Type B pancreatic cell (in vitro differentiated cells): ENCODE data around the gene GUCY2D. TPM values are rescaled to one million over a fixed set of nuclear protein-coding genes. Genes with fewer than 3 reads are reported as not detected.

Experiments used
- DNase-seq: peaks from one replicate; pipeline ENCODE4 v3.0.0; 2021; ENCODE audit warnings: mixed read lengths; ENCODE audit not compliant: unreplicated experiment; ENCODE audit errors: extremely low spot score
- H3K27ac Mint-ChIP-seq: 2 replicates; pipeline ENCODE4 v1.8.0; 2021; ENCODE audit warnings: mild to moderate bottlenecking, mixed read lengths
- H3K27me3 Mint-ChIP-seq: 2 replicates; pipeline ENCODE4 v1.8.0; 2021; ENCODE audit warnings: mixed read lengths
- H3K36me3 Mint-ChIP-seq: 2 replicates; pipeline ENCODE4 v1.8.0; 2021; ENCODE audit warnings: mixed read lengths
- H3K4me1 Mint-ChIP-seq: one replicate; pipeline ENCODE4 v1.8.0; 2021; ENCODE audit warnings: mixed read lengths; ENCODE audit not compliant: unreplicated experiment
- H3K4me3 Mint-ChIP-seq: 2 replicates; pipeline ENCODE4 v1.8.0; 2021; ENCODE audit warnings: mild to moderate bottlenecking, mixed read lengths
- H3K9me3 Mint-ChIP-seq: 2 replicates; pipeline ENCODE4 v1.8.0; 2021; ENCODE audit warnings: mixed read lengths
- total RNA-seq: library from RNA; stranded (reverse); gene quantifications from 2 replicates; pipeline ENCODE4 v1.2.1, GENCODE V29; 2021; ENCODE audit warnings: low replicate concordance
- TF ChIP-seq, protein P1 (sequence below): fragments of 200-600 bp; sonication (generic); conservative IDR thresholded peaks from 2 replicates; pipeline ENCODE4 v1.5.0; 2021; ENCODE audit warnings: antibody characterized with exemption, mild to moderate bottlenecking

The GUCY2D gene
- total RNA-seq, 1 donor from 2014 or later = 0.29 TPM

GRCh38 chr17:8046929-8047768 is 44.7 kb downstream of the GUCY2D start:
- Mint-ChIP-seq H3K9me3 (no peaks in the 10 kb centered on the region), H3K4me1 (no peaks in the 10 kb centered on the region), H3K36me3 (no peaks in the 10 kb centered on the region), H3K27ac (no peak overlapping the region), H3K4me3 (no peak overlapping the region), H3K27me3 (peaks cover 50% of the 10 kb centered on the region)
- TF ChIP-seq, protein P1, sequence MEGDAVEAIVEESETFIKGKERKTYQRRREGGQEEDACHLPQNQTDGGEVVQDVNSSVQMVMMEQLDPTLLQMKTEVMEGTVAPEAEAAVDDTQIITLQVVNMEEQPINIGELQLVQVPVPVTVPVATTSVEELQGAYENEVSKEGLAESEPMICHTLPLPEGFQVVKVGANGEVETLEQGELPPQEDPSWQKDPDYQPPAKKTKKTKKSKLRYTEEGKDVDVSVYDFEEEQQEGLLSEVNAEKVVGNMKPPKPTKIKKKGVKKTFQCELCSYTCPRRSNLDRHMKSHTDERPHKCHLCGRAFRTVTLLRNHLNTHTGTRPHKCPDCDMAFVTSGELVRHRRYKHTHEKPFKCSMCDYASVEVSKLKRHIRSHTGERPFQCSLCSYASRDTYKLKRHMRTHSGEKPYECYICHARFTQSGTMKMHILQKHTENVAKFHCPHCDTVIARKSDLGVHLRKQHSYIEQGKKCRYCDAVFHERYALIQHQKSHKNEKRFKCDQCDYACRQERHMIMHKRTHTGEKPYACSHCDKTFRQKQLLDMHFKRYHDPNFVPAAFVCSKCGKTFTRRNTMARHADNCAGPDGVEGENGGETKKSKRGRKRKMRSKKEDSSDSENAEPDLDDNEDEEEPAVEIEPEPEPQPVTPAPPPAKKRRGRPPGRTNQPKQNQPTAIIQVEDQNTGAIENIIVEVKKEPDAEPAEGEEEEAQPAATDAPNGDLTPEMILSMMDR = no peak
- no peak for DNase-seq

GRCh38 chr17:8047769-8048110 is 45.3 kb downstream of the GUCY2D start:
- Mint-ChIP-seq H3K4me3 (no peak overlapping the region), H3K27ac (no peak overlapping the region), H3K27me3 (peaks cover 50% of the 10 kb centered on the region), H3K36me3 (no peaks in the 10 kb centered on the region), H3K9me3 (no peaks in the 10 kb centered on the region), H3K4me1 (no peaks in the 10 kb centered on the region)
- no peak for DNase-seq
- TF ChIP-seq, protein P1 = no peak

- DNase-seq = no peak
- no peaks in the 10 kb centered on the region for H3K4me1 Mint-ChIP-seq
- TF ChIP-seq, protein P1 = no peak
- no peak overlapping the region for H3K27ac Mint-ChIP-seq
- H3K9me3 Mint-ChIP-seq = no peaks in the 10 kb centered on the region
- H3K4me3 Mint-ChIP-seq = no peak overlapping the region
- H3K36me3 Mint-ChIP-seq = no peaks in the 10 kb centered on the region
- peaks cover 46% of the 10 kb centered on the region for H3K27me3 Mint-ChIP-seq
Observed at GRCh38 chr17:8048236-8048635, 45.8 kb downstream of the GUCY2D start.

GRCh38 chr17:8048736-8049135 is 46.3 kb downstream of the GUCY2D start:
- Mint-ChIP-seq H3K9me3 (no peaks in the 10 kb centered on the region), H3K4me3 (no peak overlapping the region), H3K4me1 (no peaks in the 10 kb centered on the region), H3K36me3 (no peaks in the 10 kb centered on the region), H3K27me3 (peaks cover 41% of the 10 kb centered on the region), H3K27ac (no peak overlapping the region)
- TF ChIP-seq, protein P1 = no peak
- no peak for DNase-seq

- no peak for DNase-seq
- Mint-ChIP-seq H3K36me3 (no peaks in the 10 kb centered on the region), H3K9me3 (no peaks in the 10 kb centered on the region), H3K27ac (no peak overlapping the region), H3K4me3 (no peak overlapping the region), H3K4me1 (peaks cover 5% of the 10 kb centered on the region), H3K27me3 (peaks cover 41% of the 10 kb centered on the region)
- TF ChIP-seq, protein P1 = no peak
Observed at GRCh38 chr17:8051831-8052230, 49.4 kb downstream of the GUCY2D start.
